GM18505 (cell line): ENCODE data around the gene GOLGB1.
"Not testable (repeated sequence)": the region's sequence is repeated elsewhere in the genome, so short reads cannot be mapped to it uniquely, and the experiment has no call there.

Source experiments
- ATAC-seq: cut with Tn5 transposase; IDR thresholded peaks from one replicate; pipeline ENCODE4 v1.9.1; 2021; ENCODE audit not compliant: unreplicated experiment
- POLR2A ChIP-seq: IDR thresholded peaks from 4 replicates; pipeline ENCODE4 v1.6.1; 2011; ENCODE audit warnings: borderline replicate concordance; ENCODE audit not compliant: insufficient read depth, insufficient read length; ENCODE audit errors: extremely low read depth

Gene GOLGB1

GRCh38 chr3:121757812-121758545, 8.4 kb upstream of the GOLGB1 start:
- no peak for ATAC-seq
- no peak for TF ChIP-seq POLR2A

DNA sequence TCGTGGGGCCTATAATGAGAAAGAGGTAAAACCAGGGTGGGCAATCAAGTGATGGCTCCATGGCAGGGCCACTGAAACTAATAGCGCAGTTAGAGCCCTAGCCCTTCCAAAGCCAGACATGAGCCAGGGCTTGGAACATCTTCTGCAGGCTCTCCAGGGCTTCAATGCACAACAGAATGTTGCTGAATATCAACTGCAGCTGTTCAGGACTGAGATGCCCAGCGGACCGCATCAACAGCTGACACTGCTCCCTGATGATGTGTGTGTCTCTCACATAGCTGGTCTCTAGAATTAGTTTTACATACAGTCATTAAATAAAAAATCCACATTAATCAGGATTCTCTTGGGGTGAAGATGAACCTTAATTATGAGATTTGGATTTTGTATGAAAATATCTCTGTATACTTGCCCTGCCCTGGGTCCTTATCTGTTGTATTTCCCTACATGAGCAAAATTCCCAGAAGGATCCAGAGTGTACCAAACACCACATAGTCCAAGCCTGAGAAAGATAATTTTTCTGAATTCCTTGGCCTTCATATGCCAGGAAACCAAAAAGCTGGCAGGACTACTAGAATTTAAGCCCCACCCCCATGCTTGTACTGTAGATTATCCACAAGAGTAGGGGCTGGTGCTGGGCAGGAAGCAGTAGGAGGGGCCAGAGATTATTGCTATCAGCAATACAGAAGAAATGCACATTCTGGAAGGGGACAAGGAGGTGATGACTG, 7.7 kb upstream of the GOLGB1 start:
- no peak for TF ChIP-seq POLR2A
- no peak for ATAC-seq

- no peak for TF ChIP-seq POLR2A
- no peak for ATAC-seq
These were observed 3.2 kb upstream of the GOLGB1 start for GRCh38 chr3:121752772-121753171.

DNA sequence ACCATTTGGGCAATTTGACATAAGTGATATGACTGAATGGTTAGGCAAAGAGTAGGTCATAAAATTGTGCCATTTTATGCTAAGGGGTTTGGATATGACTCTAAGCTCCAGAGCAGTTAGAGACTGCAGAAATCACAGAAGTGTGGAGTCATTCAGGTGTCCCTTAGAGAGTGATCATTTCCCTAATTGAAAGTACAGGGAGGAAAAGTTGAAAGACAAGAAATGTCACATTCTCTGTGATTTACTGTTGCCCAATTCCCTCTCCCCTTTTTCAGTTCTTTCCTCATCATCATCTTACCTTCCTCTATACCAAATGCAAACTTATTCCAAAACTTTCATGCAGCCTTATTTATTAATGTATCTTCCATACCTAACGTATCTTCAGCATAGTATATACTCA, 2.7 kb upstream of the GOLGB1 start:
- no peak for TF ChIP-seq POLR2A
- ATAC-seq: no peak

GRCh38 chr3:121750087-121750415, 510 bp upstream of the GOLGB1 start:
- TF ChIP-seq POLR2A: no peak
- ATAC-seq: no peak

- TF ChIP-seq POLR2A: no peak
- ATAC-seq: peak; percentile 18
These were observed 763 bp downstream of the GOLGB1 start for GRCh38 chr3:121748680-121749275.

GRCh38 chr3:121747976-121748375, 1.6 kb downstream of the GOLGB1 start:
- ATAC-seq: no peak
- no peak for TF ChIP-seq POLR2A

GRCh38 chr3:121743106-121743505, 6.4 kb downstream of the GOLGB1 start:
- not testable (repeated sequence) for ATAC-seq

- no peak for ATAC-seq
- TF ChIP-seq POLR2A: no peak
These were observed 8.6 kb downstream of the GOLGB1 start for GRCh38 chr3:121740896-121741295.

DNA sequence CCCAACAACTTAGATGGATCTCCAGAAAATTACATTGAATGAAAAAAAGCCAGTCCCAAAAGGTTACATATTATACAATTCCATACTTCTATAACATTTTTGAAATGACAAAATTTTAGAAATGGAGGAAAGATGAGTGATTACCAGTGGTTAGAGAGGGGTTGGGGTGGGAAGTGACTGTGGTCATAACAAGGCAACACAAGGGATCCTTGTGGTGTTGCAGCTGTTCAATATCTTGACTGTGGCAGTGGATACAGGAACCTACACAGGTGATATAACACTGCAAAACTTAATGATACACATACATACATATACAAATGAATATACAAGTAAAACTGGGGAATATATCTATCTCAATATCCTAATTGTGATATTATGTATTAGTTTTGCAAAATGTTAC, 9.6 kb downstream of the GOLGB1 start:
- no peak for ATAC-seq
- no peak for TF ChIP-seq POLR2A

DNA sequence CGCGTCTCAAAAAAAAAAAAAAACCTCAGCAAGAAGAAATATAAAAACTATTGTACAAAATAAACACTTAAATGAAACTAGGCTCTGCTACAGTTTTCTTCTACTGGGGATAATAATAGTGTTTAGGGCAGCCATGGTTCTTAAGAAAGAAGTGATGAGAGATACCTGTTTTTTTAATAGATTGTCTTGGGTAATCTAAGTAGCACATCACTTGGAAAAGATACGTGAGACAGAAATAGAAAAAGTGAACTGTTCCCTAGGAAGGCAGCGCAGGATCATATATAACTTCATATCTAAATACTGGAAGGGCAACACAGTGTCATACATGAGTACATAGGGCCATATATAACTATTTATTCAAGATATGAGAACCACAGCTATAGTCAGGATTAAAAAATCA, 11.9 kb downstream of the GOLGB1 start:
- TF ChIP-seq POLR2A: no peak
- ATAC-seq: no peak

DNA sequence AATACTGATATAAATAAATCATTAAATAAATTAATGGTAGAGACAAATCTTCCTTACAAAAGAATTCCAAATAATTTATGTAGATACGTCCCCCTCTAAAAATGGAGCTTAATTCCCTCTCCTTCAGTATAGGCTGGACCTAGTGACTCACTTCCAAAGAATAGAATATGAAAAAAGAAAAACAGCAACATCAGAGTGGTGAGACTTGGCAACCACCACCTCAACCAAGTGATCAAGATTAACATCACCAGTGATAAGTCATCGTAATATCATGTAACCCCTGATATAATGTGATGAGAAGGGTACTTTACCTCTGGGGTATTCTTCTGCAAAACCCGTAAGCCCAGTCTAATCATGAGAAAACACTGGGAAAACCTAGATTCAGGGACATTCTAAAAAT, 13.4 kb downstream of the GOLGB1 start:
- no peak for ATAC-seq

GRCh38 chr3:121735047-121735696, 14.4 kb downstream of the GOLGB1 start:
- no peak for TF ChIP-seq POLR2A
- peak; percentile 92 for ATAC-seq

More for the DNA sequence above, 13.4 kb downstream of the GOLGB1 start:
- TF ChIP-seq POLR2A: no peak

- no peak for ATAC-seq
- TF ChIP-seq POLR2A: no peak
These were observed 18.4 kb downstream of the GOLGB1 start for GRCh38 chr3:121730940-121731687.

DNA sequence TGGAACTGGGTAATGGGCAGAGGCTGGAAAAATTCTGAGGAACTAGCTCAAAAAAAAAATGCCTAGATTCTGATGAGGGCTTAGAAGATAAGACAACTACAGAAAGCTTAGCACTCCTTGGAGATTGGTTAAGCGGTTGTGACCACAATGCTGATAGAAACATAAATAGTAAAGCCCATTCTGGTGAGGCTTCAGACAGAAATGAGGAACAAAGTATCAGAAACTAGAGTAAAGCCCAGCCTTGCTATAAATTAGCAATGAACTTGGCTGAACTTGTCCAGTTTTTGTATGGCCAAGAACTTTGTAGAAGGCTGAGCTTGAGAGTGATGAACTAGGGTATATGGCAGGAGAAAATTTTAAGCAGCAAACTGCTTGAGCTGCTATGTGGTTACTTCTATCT, 25.4 kb downstream of the GOLGB1 start:
- TF ChIP-seq POLR2A: no peak

More for the DNA sequence above, 25.4 kb downstream of the GOLGB1 start:
- ATAC-seq: peak; percentile 92
